ENCODE results near the gene ZNF536. TPM values are rescaled to one million over a fixed set of nuclear protein-coding genes. Genes with fewer than 3 reads are reported as not detected.

The ZNF536 gene
- total and polyA plus RNA-seq, 9 of the 15 experiments (the other 6 are each of a cell fraction or from before 2014, with no cell fraction given), result not detected

DNA sequence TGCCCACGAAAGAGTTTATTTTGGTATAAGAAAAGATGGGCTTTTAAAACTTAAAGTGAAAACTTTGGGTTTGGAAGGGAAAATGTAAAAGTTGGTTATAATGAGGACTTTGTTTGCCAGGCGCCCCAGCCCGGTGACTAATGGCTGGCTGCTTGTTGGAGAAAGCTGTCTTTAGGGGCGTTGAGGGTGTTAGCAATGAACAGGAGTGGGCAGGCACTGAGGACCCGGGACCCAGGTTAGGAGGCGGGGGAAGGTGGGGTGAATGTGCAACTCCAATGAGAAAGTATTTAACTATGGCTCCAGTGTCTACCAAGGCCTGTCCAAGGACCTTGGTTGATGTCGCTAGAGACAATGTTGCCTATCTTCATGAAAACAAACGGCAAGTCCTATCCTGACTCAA lies 118.6 kb downstream of the ZNF536 start (continued):
- TF ChIP-seq ZNF518B (CRISPR knock-in tag; IDR thresholded peaks at IDR 0.05) (no peak), SREBF1 (IDR thresholded peaks at IDR 0.05; ENCODE audit: borderline replicate concordance, low read depth, low read length) (no peak), ZNF589 (CRISPR knock-in tag; IDR thresholded peaks at IDR 0.05; ENCODE audit: low read depth) (no peak), WHSC1 (IDR thresholded peaks at IDR 0.05; ENCODE audit: low read length) (no peak)

DNA sequence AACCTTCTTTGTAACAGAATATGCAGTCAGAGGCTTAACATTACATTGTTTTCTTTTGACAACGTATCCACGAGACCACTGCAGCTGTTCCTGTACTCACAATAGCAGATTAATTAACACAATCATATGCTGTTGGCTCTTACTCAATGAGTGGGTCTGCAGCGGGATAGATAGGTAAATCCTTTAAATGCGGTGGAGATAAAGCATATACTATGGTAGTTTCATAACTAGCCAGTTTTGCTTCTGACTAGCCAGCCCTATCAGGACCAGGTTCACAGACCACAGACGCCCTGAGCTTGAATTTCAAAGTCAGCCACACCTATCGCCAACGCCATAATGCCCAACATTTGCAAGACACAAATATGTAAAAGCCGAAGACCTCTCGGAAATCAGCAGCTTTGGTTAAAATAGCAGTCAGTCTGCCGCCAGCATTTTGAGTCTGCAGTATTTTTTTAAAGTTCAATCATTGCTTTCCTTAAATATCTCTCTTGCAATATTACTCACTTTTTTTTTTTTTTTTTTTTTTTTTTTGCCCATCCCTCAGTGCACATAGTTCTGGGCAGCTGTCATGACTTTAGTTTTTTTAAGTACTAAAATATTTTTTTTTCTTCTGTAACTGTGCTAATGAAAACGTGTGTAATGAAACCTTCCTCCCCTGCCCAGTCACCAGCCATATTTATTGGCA lies 120.5 kb downstream of the ZNF536 start:
- WGBS (ENCODE audit: insufficient coverage, low coverage, missing lambda C conversion rate), result 1% methylated on average over 11 of the region's 11 CpGs
- ATAC-seq, result no peak
- no peak for FAIRE-seq
- no peak overlapping the region for H3K27ac ChIP-seq (ENCODE audit: extremely low read depth, low read depth, low read length)
- TF ChIP-seq NR2C1 (IDR thresholded peaks at IDR 0.05), result no peak
- TF ChIP-seq NR2C1 (tag; IDR thresholded peaks at IDR 0.05), result no peak
- peak; percentile 15; the same call in 1 of the 2 replicates for TF ChIP-seq CBFA2T3 (IDR thresholded peaks at IDR 0.05)
- H2AFZ ChIP-seq (ENCODE audit: low read depth, low read length), result no peak overlapping the region
- no peaks in the 10 kb centered on the region for H3K9me3 ChIP-seq (replicated peaks; ENCODE audit: control insufficient read depth, insufficient read depth, low read depth, low read length)
- no peak overlapping the region for H3K9ac ChIP-seq (ENCODE audit: insufficient read depth in 1 of 2, low read depth in 2 of 2, low read length in 2 of 2)
- H3K4me2 ChIP-seq (ENCODE audit: insufficient read depth, low read length), result no peak overlapping the region
- no peak for DNase-seq (ENCODE audit: extremely low read depth in 1 of 4, low spot score in 3 of 4)
- H3K4me3 ChIP-seq, result no peak overlapping the region
- BruUV-seq (replicated peaks), result no TSS peak
- ChIA-PET CTCF (ENCODE audit: low intra/inter-chr PET ratio) (no interaction called here), POLR2A (no interaction called here)
- H3K9me1 ChIP-seq (ENCODE audit: control insufficient read depth, insufficient read depth, low read length), result no peaks in the 10 kb centered on the region
- no peaks in the 10 kb centered on the region for H3K79me2 ChIP-seq (ENCODE audit: control insufficient read depth, insufficient read depth, low read length)
- H3K36me3 ChIP-seq (ENCODE audit: control insufficient read depth, insufficient read depth, low read length), result no peaks in the 10 kb centered on the region
- no peaks in the 10 kb centered on the region for H3K4me1 ChIP-seq (replicated peaks in 1 of 2; ENCODE audit: control insufficient read depth in 2 of 2, insufficient read depth in 2 of 2, low read length in 2 of 2)
- H3K27me3 ChIP-seq (ENCODE audit: control insufficient read depth in 2 of 2, insufficient read depth in 2 of 2, low read length in 2 of 2), result peaks cover 0 to 2% of the 10 kb centered on the region in 2 experiments; a peak in 1 of 5 replicates
- in situ Hi-C loops (cut with MboI) (no loop called here), intact Hi-C loops (cut with micrococcal nuclease) (no loop called here)
- H4K20me1 ChIP-seq (replicated peaks; ENCODE audit: control insufficient read depth, insufficient read depth, low read length), result no peaks in the 10 kb centered on the region
